Muscle layer of duodenum (tissue), 2 donors: ENCODE results near the gene FUBP1.
A peak's percentile ranks its signal among the peaks of the same experiment; 100 is the strongest.
"Not testable (repeated sequence)": the region's sequence is repeated elsewhere in the genome, so short reads cannot be mapped to it uniquely, and the experiment has no call there.

Source experiments
- H3K27ac ChIP-seq: one replicate; pipeline ENCODE4 v1.7.0; 2013; ENCODE audit warnings: mild to moderate bottlenecking, low read length
- H3K27me3 ChIP-seq: one replicate; pipeline ENCODE4 v1.7.0; 2013; ENCODE audit warnings: low read depth, mild to moderate bottlenecking, control low read depth, low read length
- H3K36me3 ChIP-seq, 2 donors: one replicate each; pipeline ENCODE4 v1.7.0; 2013; ENCODE audit warnings: low read length in 2 of 2, control low read depth in 1 of 2, mild to moderate bottlenecking in 1 of 2; ENCODE audit not compliant: insufficient read depth in 2 of 2, control insufficient read depth in 1 of 2
- H3K4me1 ChIP-seq, 2 donors: one replicate each; pipeline ENCODE4 v1.7.0; 2013; ENCODE audit warnings: low read length in 2 of 2, mild to moderate bottlenecking in 2 of 2, control low read depth in 1 of 2, moderate library complexity in 1 of 2; ENCODE audit not compliant: insufficient read depth in 2 of 2, control insufficient read depth in 1 of 2
- H3K4me3 ChIP-seq, 2 donors: one replicate each; pipeline ENCODE4 v1.7.0; 2013; ENCODE audit warnings: low read length in 2 of 2, low read depth in 1 of 2, mild to moderate bottlenecking in 1 of 2
- H3K9me3 ChIP-seq, 2 donors: one replicate each; pipeline ENCODE4 v1.7.0; 2013; ENCODE audit warnings: low read length in 2 of 2, control low read depth in 1 of 2, mild to moderate bottlenecking in 1 of 2; ENCODE audit not compliant: control insufficient read depth in 1 of 2
- donor health status: healthy.

Gene FUBP1

GRCh38 chr1:77978969-77979876 is at the start of gene FUBP1:
Gene FUBP1, minus strand, starts transcription at chr1:77979072. Its CDS starts 68 bp downstream, at chr1:77979004.
- Histone ChIP-seq H3K9me3 (no peaks in the 10 kb centered on the region), H3K4me3 (peak within 1 kb of the TSS; percentile 82 to 91), H3K27me3 (no peaks in the 10 kb centered on the region), H3K27ac (peak within 1 kb of the TSS; percentile 100), H3K36me3 (peaks cover 0 to 12% of the 10 kb centered on the region in 2 donors), H3K4me1 (peaks cover 4 to 33% of the 10 kb centered on the region in 2 donors)

- not testable (repeated sequence) for H3K27me3 ChIP-seq, H3K27ac ChIP-seq, H3K4me3 ChIP-seq, H3K9me3 ChIP-seq, H3K4me1 ChIP-seq, H3K36me3 ChIP-seq
Observed at GRCh38 chr1:78021134-78021533, 42.3 kb upstream of the FUBP1 start.

- Histone ChIP-seq H3K4me3 (no peak overlapping the region), H3K27me3 (no peaks in the 10 kb centered on the region), H3K4me1 (no peaks in the 10 kb centered on the region), H3K36me3 (peaks cover 3 to 8% of the 10 kb centered on the region in 2 donors), H3K9me3 (no peaks in the 10 kb centered on the region), H3K27ac (no peak overlapping the region)
Observed at GRCh38 chr1:78019024-78019423, 40.2 kb upstream of the FUBP1 start.

- Histone ChIP-seq H3K9me3 (no peaks in the 10 kb centered on the region), H3K27ac (no peak overlapping the region), H3K4me1 (peaks cover 0 to 5% of the 10 kb centered on the region in 2 donors), H3K4me3 (no peak overlapping the region), H3K27me3 (no peaks in the 10 kb centered on the region), H3K36me3 (peaks cover 8 to 15% of the 10 kb centered on the region in 2 donors)
Observed at GRCh38 chr1:78015148-78015547, 36.3 kb upstream of the FUBP1 start.

- Histone ChIP-seq H3K9me3 (no peaks in the 10 kb centered on the region), H3K27ac (no peak overlapping the region), H3K4me3 (no peak overlapping the region), H3K4me1 (peaks cover 5 to 11% of the 10 kb centered on the region in 2 donors), H3K27me3 (no peaks in the 10 kb centered on the region), H3K36me3 (peaks cover 8 to 9% of the 10 kb centered on the region in 2 donors)
Observed at GRCh38 chr1:78011050-78011449, 32.2 kb upstream of the FUBP1 start.

GRCh38 chr1:78009836-78010235 is 31.0 kb upstream of the FUBP1 start:
- H3K27ac ChIP-seq, result no peak overlapping the region
- H3K4me1 ChIP-seq, result peaks cover 5 to 11% of the 10 kb centered on the region in 2 donors
- H3K27me3 ChIP-seq, result no peaks in the 10 kb centered on the region
- H3K4me3 ChIP-seq, result peak overlapping the region in 1 of 2 donors; percentile 8
- peaks cover 5 to 15% of the 10 kb centered on the region in 2 donors for H3K36me3 ChIP-seq
- H3K9me3 ChIP-seq, result no peaks in the 10 kb centered on the region

GRCh38 chr1:78009276-78009675 is 30.4 kb upstream of the FUBP1 start:
- Histone ChIP-seq H3K9me3 (no peaks in the 10 kb centered on the region), H3K27me3 (no peaks in the 10 kb centered on the region), H3K4me1 (peaks cover 5 to 11% of the 10 kb centered on the region in 2 donors), H3K4me3 (peak overlapping the region; percentile 8 to 38), H3K27ac (no peak overlapping the region), H3K36me3 (peaks cover 5 to 17% of the 10 kb centered on the region in 2 donors)

GRCh38 chr1:78007677-78008341 is 28.9 kb upstream of the FUBP1 start:
- Histone ChIP-seq H3K27ac (no peak overlapping the region), H3K9me3 (no peaks in the 10 kb centered on the region), H3K4me3 (peak overlapping the region; percentile 61 to 68), H3K4me1 (peaks cover 11 to 13% of the 10 kb centered on the region in 2 donors), H3K36me3 (peaks cover under 1 to 11% of the 10 kb centered on the region in 2 donors), H3K27me3 (no peaks in the 10 kb centered on the region)

GRCh38 chr1:78006521-78006920 is 27.6 kb upstream of the FUBP1 start:
- Histone ChIP-seq H3K27me3 (no peaks in the 10 kb centered on the region), H3K27ac (peak overlapping the region; percentile 100), H3K36me3 (peaks cover 0 to 11% of the 10 kb centered on the region in 2 donors), H3K9me3 (no peaks in the 10 kb centered on the region), H3K4me3 (peak overlapping the region; percentile 68 to 92), H3K4me1 (peaks cover 11 to 13% of the 10 kb centered on the region in 2 donors)

- H3K9me3 ChIP-seq, result no peaks in the 10 kb centered on the region
- H3K27me3 ChIP-seq, result no peaks in the 10 kb centered on the region
- peak overlapping the region; percentile 100 for H3K27ac ChIP-seq
- H3K4me1 ChIP-seq, result peaks cover 11 to 13% of the 10 kb centered on the region in 2 donors
- H3K4me3 ChIP-seq, result peak overlapping the region; percentile 68 to 92
- H3K36me3 ChIP-seq, result peaks cover 0 to 11% of the 10 kb centered on the region in 2 donors
Observed at GRCh38 chr1:78005755-78006154, 26.9 kb upstream of the FUBP1 start.

GRCh38 chr1:78005448-78005722 is 26.5 kb upstream of the FUBP1 start:
- peak overlapping the region; percentile 100 for H3K27ac ChIP-seq
- H3K4me3 ChIP-seq, result peak overlapping the region; percentile 68 to 92
- no peaks in the 10 kb centered on the region for H3K9me3 ChIP-seq
- H3K36me3 ChIP-seq, result peaks cover 0 to 11% of the 10 kb centered on the region in 2 donors
- H3K4me1 ChIP-seq, result peaks cover 9 to 11% of the 10 kb centered on the region in 2 donors
- H3K27me3 ChIP-seq, result no peaks in the 10 kb centered on the region
